ENCODE results near the gene ZCCHC14. TPM values are rescaled to one million over a fixed set of nuclear protein-coding genes. Genes with fewer than 3 reads are reported as not detected.

ZCCHC14 gene
- total RNA-seq, 1 donor from 2014 or later: 19.0 TPM

DNA sequence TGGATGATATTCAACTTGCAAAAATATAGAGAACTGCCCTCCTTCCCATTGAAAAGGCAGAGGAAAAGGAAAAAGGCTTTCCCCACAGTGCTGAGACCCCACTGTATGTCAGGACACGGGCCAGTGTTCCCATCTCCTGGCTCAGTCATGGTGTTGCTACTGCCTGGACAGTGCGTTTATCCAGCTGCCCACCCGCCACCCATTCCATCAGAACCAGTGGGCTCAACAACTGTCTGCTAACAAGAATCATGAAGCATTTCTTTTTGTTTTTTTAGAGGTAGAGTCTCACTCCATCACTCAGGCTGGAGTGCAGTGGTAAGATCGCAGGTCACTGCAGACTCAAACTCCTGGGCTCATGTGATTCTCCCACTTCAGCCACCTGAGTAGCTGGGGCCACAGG lies 120.5 kb downstream of the ZCCHC14 start:
- DNase-seq (ENCODE audit: low read depth) (no peak), FAIRE-seq (no peak)
- Mint-ChIP-seq H3K9me3 (ENCODE audit: unreplicated experiment) (no peaks in the 10 kb centered on the region), H3K4me1 (ENCODE audit: low read depth, unreplicated experiment) (peaks cover 8% of the 10 kb centered on the region), H3K27ac (ENCODE audit: unreplicated experiment) (no peak overlapping the region), H3K4me3 (ENCODE audit: unreplicated experiment) (no peak overlapping the region), H3K36me3 (ENCODE audit: low read depth, unreplicated experiment) (peaks cover 10% of the 10 kb centered on the region), H3K27me3 (ENCODE audit: low read depth, unreplicated experiment) (no peaks in the 10 kb centered on the region)
- peaks cover 96% of the 10 kb centered on the region for H3K79me2 ChIP-seq (ENCODE audit: insufficient read depth, low read length)
- H3K4me3 ChIP-seq (ENCODE audit: insufficient read depth, low read depth, low read length): no peak overlapping the region
- H3K4me1 ChIP-seq (ENCODE audit: insufficient read depth, low read length): peaks cover 13% of the 10 kb centered on the region
- TF ChIP-seq, protein P1, sequence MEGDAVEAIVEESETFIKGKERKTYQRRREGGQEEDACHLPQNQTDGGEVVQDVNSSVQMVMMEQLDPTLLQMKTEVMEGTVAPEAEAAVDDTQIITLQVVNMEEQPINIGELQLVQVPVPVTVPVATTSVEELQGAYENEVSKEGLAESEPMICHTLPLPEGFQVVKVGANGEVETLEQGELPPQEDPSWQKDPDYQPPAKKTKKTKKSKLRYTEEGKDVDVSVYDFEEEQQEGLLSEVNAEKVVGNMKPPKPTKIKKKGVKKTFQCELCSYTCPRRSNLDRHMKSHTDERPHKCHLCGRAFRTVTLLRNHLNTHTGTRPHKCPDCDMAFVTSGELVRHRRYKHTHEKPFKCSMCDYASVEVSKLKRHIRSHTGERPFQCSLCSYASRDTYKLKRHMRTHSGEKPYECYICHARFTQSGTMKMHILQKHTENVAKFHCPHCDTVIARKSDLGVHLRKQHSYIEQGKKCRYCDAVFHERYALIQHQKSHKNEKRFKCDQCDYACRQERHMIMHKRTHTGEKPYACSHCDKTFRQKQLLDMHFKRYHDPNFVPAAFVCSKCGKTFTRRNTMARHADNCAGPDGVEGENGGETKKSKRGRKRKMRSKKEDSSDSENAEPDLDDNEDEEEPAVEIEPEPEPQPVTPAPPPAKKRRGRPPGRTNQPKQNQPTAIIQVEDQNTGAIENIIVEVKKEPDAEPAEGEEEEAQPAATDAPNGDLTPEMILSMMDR (IDR thresholded peaks at IDR 0.05; ENCODE audit: insufficient read depth, low read depth, low read length): no peak
- no peak for TF ChIP-seq EZH2 (IDR thresholded peaks at IDR 0.05; ENCODE audit: insufficient read depth, low read length)
- no peak overlapping the region for H2AFZ ChIP-seq (ENCODE audit: low read depth, low read length)
- H3K27me3 ChIP-seq (ENCODE audit: insufficient read depth, low read length): no peaks in the 10 kb centered on the region
- H3K9me3 ChIP-seq (ENCODE audit: insufficient read depth, low read depth, low read length): no peaks in the 10 kb centered on the region
- H3K4me2 ChIP-seq (ENCODE audit: low read length): no peak overlapping the region
- H3K27ac ChIP-seq (ENCODE audit: low read depth, low read length): no peak overlapping the region
- no peaks in the 10 kb centered on the region for H3K36me3 ChIP-seq (ENCODE audit: insufficient read depth, low read length)
- H4K20me1 ChIP-seq (ENCODE audit: insufficient read depth, low read length): peaks cover 88% of the 10 kb centered on the region
- H3K9ac ChIP-seq (ENCODE audit: low read length): no peak overlapping the region

DNA sequence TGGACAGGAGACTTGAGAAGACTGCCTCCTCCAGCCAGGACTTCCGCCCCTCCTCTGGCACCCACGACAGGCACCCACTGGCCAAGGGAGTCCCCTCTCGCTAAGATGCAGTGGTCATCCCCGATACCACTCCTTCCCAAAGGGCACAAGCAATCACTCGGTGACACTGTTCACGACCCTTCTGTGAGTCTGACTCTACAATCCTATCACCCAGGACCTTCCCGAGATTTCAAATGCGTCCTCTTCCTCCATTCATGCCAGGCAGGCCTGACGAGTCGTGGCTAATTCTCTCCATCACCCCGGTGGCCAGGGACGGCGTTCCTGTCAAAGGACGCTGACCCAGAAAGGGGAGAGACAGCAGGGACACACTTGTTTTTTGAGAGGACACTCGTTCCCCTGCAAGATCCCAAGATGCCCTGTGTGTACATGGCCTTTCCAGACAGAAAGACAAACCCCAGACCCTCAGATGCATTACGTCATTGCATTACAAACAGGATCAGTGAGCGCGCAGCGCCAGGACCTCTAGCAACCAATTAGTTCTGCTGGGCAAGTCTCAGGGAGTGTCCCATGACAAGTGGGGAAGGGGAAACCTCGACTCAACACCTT lies 121.5 kb downstream of the ZCCHC14 start:
- H3K4me3 Mint-ChIP-seq (ENCODE audit: unreplicated experiment): no peak overlapping the region
- no peaks in the 10 kb centered on the region for H3K9me3 Mint-ChIP-seq (ENCODE audit: unreplicated experiment)
- no peaks in the 10 kb centered on the region for H3K27me3 Mint-ChIP-seq (ENCODE audit: low read depth, unreplicated experiment)
- peaks cover 96% of the 10 kb centered on the region for H3K79me2 ChIP-seq (ENCODE audit: insufficient read depth, low read length)
- H3K4me3 ChIP-seq (ENCODE audit: insufficient read depth, low read depth, low read length): no peak overlapping the region
- no peak overlapping the region for H3K9ac ChIP-seq (ENCODE audit: low read length)
- TF ChIP-seq EZH2 (IDR thresholded peaks at IDR 0.05; ENCODE audit: insufficient read depth, low read length): no peak
- TF ChIP-seq, protein P1 (IDR thresholded peaks at IDR 0.05; ENCODE audit: insufficient read depth, low read depth, low read length): no peak
- H3K4me1 ChIP-seq (ENCODE audit: insufficient read depth, low read length): peaks cover 12% of the 10 kb centered on the region
- peaks cover 8% of the 10 kb centered on the region for H3K4me1 Mint-ChIP-seq (ENCODE audit: low read depth, unreplicated experiment)
- no peak for DNase-seq (ENCODE audit: low read depth)
- H3K27ac ChIP-seq (ENCODE audit: low read depth, low read length): no peak overlapping the region
- no peak overlapping the region for H3K27ac Mint-ChIP-seq (ENCODE audit: unreplicated experiment)
- no peaks in the 10 kb centered on the region for H3K36me3 ChIP-seq (ENCODE audit: insufficient read depth, low read length)
- H3K4me2 ChIP-seq (ENCODE audit: low read length): no peak overlapping the region
- FAIRE-seq: no peak
- peaks cover 10% of the 10 kb centered on the region for H3K36me3 Mint-ChIP-seq (ENCODE audit: low read depth, unreplicated experiment)
- H3K27me3 ChIP-seq (ENCODE audit: insufficient read depth, low read length): no peaks in the 10 kb centered on the region
- peaks cover 88% of the 10 kb centered on the region for H4K20me1 ChIP-seq (ENCODE audit: insufficient read depth, low read length)
- no peaks in the 10 kb centered on the region for H3K9me3 ChIP-seq (ENCODE audit: insufficient read depth, low read depth, low read length)
- no peak overlapping the region for H2AFZ ChIP-seq (ENCODE audit: low read depth, low read length)
